ENCODE results near the gene SMAD3. TPM values are rescaled to one million over a fixed set of nuclear protein-coding genes. Genes with fewer than 3 reads are reported as not detected.

Gene SMAD3
- 10 to 100 TPM; 25.3 to 54.2 (median 40.0) TPM for total RNA-seq

DNA sequence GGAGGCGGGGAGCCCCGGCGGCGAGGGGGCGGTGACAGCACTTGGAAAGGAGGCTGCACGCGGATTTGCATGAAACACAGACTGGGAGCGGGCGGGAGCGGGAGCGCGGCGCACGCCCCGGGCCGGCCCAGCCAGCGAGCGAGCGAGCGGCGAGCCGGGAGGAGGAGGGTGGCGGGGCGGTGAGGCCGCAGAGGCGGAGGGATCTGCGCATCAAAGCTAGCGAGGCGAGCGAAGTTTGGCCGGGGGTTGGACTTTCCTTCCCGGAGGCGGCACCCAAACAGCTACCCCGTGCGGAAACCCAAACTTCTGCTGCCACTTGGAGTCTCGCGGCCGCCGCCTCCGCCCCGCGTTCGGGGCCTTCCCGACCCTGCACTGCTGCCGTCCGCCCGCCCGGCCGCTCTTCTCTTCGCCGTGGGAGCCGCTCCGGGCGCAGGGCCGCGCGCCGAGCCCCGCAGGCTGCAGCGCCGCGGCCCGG, at the start of gene SMAD3:
Gene SMAD3, plus strand, starts transcription at position 72 of the 475 bp plus-strand sequence. CDS start 553 bp downstream, outside the sequence.
- TF ChIP-seq, protein P1, sequence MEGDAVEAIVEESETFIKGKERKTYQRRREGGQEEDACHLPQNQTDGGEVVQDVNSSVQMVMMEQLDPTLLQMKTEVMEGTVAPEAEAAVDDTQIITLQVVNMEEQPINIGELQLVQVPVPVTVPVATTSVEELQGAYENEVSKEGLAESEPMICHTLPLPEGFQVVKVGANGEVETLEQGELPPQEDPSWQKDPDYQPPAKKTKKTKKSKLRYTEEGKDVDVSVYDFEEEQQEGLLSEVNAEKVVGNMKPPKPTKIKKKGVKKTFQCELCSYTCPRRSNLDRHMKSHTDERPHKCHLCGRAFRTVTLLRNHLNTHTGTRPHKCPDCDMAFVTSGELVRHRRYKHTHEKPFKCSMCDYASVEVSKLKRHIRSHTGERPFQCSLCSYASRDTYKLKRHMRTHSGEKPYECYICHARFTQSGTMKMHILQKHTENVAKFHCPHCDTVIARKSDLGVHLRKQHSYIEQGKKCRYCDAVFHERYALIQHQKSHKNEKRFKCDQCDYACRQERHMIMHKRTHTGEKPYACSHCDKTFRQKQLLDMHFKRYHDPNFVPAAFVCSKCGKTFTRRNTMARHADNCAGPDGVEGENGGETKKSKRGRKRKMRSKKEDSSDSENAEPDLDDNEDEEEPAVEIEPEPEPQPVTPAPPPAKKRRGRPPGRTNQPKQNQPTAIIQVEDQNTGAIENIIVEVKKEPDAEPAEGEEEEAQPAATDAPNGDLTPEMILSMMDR (IDR thresholded peaks at IDR 0.05; ENCODE audit: low read depth) = no peak

DNA sequence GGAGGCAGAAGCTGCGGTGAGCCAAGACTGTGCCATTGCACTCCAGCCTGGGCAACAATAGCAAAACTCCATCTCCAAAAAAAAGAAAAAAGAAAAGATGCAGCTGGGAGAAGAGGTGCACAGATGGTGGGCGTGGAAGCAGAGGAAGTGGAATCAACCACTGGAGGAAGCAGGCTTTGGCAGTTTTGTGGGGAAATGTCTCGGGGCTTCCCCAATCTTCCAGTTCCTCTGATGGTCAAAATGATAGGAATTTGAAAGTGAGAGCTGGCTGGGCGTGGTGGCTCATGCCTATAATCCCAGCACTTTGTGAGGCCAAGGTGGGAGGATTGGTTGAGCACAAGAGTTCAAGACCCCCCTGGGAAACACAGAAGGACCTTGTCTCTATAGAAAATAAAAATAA, 48.1 kb upstream of the SMAD3 start:
- TF ChIP-seq, protein P1 (IDR thresholded peaks at IDR 0.05; ENCODE audit: low read depth) = no peak

DNA sequence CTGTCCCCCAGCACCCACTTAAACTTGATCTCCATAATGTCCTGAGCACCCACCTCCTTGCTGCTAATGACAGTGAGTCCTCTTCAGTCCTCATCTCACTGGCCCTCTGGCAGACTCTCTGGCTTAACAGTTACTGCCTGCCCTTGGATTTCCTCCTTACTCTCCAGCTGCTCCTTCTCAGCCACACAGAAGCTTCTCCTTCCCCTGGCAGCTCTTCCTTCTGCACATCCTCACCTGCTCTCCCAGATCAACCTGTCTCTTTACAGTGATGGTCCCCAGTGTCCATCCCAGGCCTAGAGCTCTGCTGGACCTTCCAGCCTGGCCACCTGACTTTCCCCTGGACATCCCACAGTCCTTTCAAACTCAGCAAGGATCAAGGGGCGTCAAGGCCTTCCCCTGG, 47.4 kb upstream of the SMAD3 start:
- TF ChIP-seq, protein P1 (IDR thresholded peaks at IDR 0.05; ENCODE audit: low read depth) = no peak

DNA sequence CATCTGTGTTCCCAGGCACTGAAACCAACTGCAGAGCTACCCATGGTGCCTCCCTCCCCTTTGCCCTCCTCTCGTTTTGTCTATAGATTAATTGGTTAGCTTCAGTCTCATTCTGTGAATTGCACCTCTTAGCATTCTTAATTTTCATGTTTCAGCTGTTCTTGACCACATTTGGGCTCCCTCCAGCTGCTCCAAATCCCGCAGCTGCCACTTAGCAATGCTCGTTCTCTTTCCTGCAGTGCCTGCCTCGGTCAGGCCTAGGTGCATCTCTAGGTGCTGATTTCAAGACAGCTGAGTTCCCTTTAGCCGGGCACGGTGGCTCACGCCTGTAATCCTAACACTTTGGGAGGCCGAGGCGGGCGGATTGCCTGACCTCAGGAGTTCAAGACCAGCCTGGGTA, 47.0 kb upstream of the SMAD3 start:
- TF ChIP-seq, protein P1 (IDR thresholded peaks at IDR 0.05; ENCODE audit: low read depth) = no peak

DNA sequence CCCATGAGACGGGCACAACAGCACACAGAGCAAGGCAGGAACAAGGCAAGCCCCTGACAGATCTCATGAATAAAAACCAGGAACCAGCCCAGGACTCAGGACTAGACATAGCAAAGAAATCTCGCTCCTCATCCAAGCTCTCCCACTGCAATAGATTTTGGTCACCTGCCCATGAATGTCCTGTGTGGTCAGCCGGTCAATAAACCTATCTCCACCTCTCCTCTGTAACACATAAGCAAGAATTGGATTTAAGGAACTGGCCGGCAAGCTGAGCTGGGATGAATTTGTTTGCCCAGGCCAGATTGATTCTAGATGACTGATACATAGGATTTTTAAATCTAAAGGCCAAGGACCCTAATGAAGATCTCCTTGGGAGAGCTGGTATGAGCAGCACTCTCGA, 46.3 kb upstream of the SMAD3 start:
- TF ChIP-seq, protein P1 (IDR thresholded peaks at IDR 0.05; ENCODE audit: low read depth) = no peak

DNA sequence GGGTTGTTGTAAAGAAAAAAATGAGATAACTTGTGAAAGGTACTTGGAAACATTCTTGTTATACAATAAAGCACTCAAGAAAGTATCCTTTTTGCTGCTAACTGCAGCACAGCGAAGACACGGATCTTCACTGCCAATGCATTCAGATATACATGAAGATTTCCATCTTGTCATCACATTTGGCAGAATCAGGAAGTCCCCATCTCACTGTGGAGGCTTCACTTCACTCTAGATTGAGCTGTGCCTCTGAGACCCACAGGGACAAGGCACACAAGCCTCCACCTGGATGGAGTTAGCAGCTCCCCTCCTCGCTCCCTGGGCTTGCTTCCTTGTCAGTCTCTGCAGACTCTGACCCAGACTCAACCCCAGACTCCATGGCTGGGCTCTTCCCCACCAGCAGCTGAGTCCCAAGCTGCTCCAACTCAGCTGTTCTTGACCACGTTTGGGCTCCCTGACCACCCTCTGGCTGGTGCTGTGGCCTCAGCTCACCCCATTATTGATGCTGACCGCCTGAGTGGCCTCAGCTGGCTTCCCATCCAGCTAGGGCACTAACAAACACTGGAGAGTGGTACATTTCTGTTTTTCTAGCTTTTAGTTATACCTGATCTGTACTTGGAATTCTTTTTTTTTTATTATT, 45.4 kb upstream of the SMAD3 start:
- TF ChIP-seq, protein P1 (IDR thresholded peaks at IDR 0.05; ENCODE audit: low read depth) = no peak

DNA sequence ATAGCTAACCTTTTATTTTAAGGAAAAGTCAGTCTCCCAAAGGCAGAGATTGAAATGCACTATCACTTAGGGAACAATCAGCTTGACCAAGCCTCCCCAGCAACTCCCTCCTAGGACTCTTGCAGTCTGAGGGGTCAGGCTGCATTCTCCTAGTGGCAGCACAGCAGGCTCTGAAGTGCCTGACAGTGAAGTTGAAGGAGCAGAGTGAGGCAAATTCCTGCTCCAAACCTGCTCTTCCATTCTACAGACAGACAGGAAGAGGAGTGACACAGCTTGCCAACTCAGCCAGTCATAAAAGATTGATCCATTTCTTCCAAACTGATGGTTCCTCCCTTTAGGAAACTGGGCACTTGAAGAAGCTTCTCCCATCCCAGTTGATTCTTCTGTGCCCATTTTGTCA, 43.9 kb upstream of the SMAD3 start:
- TF ChIP-seq, protein P1 (IDR thresholded peaks at IDR 0.05; ENCODE audit: low read depth) = no peak

Data from subcutaneous adipose tissue (tissue), 4 donors.